Measurements from ENCODE around the gene PDE3A. TPM values are rescaled to one million over a fixed set of nuclear protein-coding genes. Genes with fewer than 3 reads are reported as not detected.

The PDE3A gene
- polyA plus RNA-seq, 1 of the 3 experiments (the other 2 are of a cell fraction): 0.67 TPM

DNA sequence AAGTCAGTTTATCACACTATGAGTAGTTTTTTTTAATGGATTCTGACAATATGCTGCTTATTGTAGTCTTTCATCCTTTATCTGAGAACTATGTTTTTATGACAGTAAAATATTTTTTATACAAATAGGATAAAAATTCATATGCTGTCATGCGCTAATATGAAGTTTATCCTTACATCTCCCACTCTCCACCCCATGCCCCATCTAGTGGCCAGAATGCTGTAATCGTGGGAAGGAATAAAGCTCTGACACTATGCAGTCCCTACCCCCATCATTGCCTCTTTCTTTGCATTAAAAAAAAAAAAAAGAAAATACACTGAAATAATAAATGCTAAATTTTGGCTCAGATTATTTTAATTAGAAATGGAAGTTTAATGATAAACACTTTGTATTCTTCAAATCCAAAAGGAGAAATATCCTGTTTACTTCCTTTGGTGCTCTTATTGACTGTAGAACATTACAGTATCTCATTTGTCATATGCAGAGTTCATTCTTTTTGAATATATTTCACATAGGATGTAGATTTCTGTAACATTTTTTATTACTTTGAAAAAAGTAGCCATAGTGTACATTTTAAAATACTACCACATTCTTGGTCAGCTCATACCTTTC, 180.9 kb downstream of the PDE3A start:
- ChIA-PET CTCF (interaction anchor here (0.6 to 3.1 kb wide), 35 partner anchors 9 to 809 kb away, joined by 3 to 16 read pairs (median 4); no protein-coding TSS in a partner anchor), POLR2A (interaction anchor here (0.6 to 1.3 kb wide), 2 partner anchors 39 to 179 kb away, joined by 3 read pairs; no protein-coding TSS in a partner anchor)
- no peak overlapping the region for H2AFZ ChIP-seq (ENCODE audit: low read depth)
- TF ChIP-seq TCF12 (IDR thresholded peaks at IDR 0.05) (no peak), GATA2 (CRISPR knock-in tag; IDR thresholded peaks at IDR 0.05) (peak; percentile 33; the same call in 1 of the 2 replicates), RFX5 (IDR thresholded peaks at IDR 0.05; ENCODE audit: low read length) (no peak), GABPA (IDR thresholded peaks at IDR 0.05; ENCODE audit: low read depth) (no peak), FOSL2 (IDR thresholded peaks at IDR 0.05; ENCODE audit: borderline replicate concordance, low read depth) (no peak), CHD2 (IDR thresholded peaks at IDR 0.05; ENCODE audit: low read length, partially characterized antibody) (peak; percentile 28), TAF1 (IDR thresholded peaks at IDR 0.05; ENCODE audit: borderline replicate concordance, low read depth, low read length) (no peak), RXRA (IDR thresholded peaks at IDR 0.05; ENCODE audit: borderline replicate concordance, low read depth) (no peak), SMC3 (IDR thresholded peaks at IDR 0.05; ENCODE audit: low read depth, low read length) (peak; percentile 68), SIN3A (IDR thresholded peaks at IDR 0.05; ENCODE audit: borderline replicate concordance, low read depth, low read length) (no peak), MXI1 (IDR thresholded peaks at IDR 0.05; ENCODE audit: low read depth, low read length) (no peak), RCOR1 (IDR thresholded peaks at IDR 0.05; ENCODE audit: low read length) (no peak), POLR2AphosphoS5 (IDR thresholded peaks at IDR 0.05; ENCODE audit: low read depth, low read length) (no peak), ELF1 (IDR thresholded peaks at IDR 0.05) (no peak), JUND (IDR thresholded peaks at IDR 0.05) (no peak), RAD21 (IDR thresholded peaks at IDR 0.05; ENCODE audit: low read length) (peak; percentile 71), EZH2phosphoT487 (IDR thresholded peaks at IDR 0.05; ENCODE audit: borderline replicate concordance, low read depth) (no peak)
- TF ChIP-seq, protein P1, sequence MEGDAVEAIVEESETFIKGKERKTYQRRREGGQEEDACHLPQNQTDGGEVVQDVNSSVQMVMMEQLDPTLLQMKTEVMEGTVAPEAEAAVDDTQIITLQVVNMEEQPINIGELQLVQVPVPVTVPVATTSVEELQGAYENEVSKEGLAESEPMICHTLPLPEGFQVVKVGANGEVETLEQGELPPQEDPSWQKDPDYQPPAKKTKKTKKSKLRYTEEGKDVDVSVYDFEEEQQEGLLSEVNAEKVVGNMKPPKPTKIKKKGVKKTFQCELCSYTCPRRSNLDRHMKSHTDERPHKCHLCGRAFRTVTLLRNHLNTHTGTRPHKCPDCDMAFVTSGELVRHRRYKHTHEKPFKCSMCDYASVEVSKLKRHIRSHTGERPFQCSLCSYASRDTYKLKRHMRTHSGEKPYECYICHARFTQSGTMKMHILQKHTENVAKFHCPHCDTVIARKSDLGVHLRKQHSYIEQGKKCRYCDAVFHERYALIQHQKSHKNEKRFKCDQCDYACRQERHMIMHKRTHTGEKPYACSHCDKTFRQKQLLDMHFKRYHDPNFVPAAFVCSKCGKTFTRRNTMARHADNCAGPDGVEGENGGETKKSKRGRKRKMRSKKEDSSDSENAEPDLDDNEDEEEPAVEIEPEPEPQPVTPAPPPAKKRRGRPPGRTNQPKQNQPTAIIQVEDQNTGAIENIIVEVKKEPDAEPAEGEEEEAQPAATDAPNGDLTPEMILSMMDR (IDR thresholded peaks at IDR 0.05): peak; percentile 84
- TF ChIP-seq, protein P2, sequence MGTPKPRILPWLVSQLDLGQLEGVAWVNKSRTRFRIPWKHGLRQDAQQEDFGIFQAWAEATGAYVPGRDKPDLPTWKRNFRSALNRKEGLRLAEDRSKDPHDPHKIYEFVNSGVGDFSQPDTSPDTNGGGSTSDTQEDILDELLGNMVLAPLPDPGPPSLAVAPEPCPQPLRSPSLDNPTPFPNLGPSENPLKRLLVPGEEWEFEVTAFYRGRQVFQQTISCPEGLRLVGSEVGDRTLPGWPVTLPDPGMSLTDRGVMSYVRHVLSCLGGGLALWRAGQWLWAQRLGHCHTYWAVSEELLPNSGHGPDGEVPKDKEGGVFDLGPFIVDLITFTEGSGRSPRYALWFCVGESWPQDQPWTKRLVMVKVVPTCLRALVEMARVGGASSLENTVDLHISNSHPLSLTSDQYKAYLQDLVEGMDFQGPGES (IDR thresholded peaks at IDR 0.05; ENCODE audit: low read depth, low read length): no peak
- TF ChIP-seq, protein P3, sequence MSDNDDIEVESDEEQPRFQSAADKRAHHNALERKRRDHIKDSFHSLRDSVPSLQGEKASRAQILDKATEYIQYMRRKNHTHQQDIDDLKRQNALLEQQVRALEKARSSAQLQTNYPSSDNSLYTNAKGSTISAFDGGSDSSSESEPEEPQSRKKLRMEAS (IDR thresholded peaks at IDR 0.05; ENCODE audit: low read depth): no peak
- TF ChIP-seq, protein P4, sequence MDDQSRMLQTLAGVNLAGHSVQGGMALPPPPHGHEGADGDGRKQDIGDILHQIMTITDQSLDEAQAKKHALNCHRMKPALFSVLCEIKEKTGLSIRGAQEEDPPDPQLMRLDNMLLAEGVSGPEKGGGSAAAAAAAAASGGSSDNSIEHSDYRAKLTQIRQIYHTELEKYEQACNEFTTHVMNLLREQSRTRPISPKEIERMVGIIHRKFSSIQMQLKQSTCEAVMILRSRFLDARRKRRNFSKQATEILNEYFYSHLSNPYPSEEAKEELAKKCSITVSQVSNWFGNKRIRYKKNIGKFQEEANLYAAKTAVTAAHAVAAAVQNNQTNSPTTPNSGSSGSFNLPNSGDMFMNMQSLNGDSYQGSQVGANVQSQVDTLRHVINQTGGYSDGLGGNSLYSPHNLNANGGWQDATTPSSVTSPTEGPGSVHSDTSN (IDR thresholded peaks at IDR 0.05): no peak
- TF ChIP-seq, protein P5, sequence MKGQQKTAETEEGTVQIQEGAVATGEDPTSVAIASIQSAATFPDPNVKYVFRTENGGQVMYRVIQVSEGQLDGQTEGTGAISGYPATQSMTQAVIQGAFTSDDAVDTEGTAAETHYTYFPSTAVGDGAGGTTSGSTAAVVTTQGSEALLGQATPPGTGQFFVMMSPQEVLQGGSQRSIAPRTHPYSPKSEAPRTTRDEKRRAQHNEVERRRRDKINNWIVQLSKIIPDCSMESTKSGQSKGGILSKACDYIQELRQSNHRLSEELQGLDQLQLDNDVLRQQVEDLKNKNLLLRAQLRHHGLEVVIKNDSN (IDR thresholded peaks at IDR 0.05; ENCODE audit: borderline replicate concordance, low read depth): no peak
- TF ChIP-seq, protein P6, sequence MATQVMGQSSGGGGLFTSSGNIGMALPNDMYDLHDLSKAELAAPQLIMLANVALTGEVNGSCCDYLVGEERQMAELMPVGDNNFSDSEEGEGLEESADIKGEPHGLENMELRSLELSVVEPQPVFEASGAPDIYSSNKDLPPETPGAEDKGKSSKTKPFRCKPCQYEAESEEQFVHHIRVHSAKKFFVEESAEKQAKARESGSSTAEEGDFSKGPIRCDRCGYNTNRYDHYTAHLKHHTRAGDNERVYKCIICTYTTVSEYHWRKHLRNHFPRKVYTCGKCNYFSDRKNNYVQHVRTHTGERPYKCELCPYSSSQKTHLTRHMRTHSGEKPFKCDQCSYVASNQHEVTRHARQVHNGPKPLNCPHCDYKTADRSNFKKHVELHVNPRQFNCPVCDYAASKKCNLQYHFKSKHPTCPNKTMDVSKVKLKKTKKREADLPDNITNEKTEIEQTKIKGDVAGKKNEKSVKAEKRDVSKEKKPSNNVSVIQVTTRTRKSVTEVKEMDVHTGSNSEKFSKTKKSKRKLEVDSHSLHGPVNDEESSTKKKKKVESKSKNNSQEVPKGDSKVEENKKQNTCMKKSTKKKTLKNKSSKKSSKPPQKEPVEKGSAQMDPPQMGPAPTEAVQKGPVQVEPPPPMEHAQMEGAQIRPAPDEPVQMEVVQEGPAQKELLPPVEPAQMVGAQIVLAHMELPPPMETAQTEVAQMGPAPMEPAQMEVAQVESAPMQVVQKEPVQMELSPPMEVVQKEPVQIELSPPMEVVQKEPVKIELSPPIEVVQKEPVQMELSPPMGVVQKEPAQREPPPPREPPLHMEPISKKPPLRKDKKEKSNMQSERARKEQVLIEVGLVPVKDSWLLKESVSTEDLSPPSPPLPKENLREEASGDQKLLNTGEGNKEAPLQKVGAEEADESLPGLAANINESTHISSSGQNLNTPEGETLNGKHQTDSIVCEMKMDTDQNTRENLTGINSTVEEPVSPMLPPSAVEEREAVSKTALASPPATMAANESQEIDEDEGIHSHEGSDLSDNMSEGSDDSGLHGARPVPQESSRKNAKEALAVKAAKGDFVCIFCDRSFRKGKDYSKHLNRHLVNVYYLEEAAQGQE (IDR thresholded peaks at IDR 0.05; ENCODE audit: low read depth, low read length): no peak
- WGBS (ENCODE audit: low lambda C conversion rate): 21% methylated on average over 2 of the region's 2 CpGs
- H3F3A ChIP-seq (replicated peaks; ENCODE audit: insufficient read depth): peaks cover 12% of the 10 kb centered on the region
- H3K79me2 ChIP-seq (ENCODE audit: insufficient read depth): peaks cover 12% of the 10 kb centered on the region
- no peaks in the 10 kb centered on the region for H3K27me3 ChIP-seq (ENCODE audit: insufficient read depth)
- no peaks in the 10 kb centered on the region for H3K36me3 ChIP-seq (replicated peaks in 1 of 2; ENCODE audit: control insufficient read depth in 1 of 2, insufficient read depth in 2 of 2, low read length in 1 of 2)
- DNase-seq: peak; percentile 75
- peak overlapping the region in 1 of 2 experiments; percentile 21; a peak in 1 of 4 replicates for H3K4me3 ChIP-seq (ENCODE audit: low read depth in 2 of 2, low read length in 1 of 2)
- no peaks in the 10 kb centered on the region for H3K9me3 ChIP-seq
- H4K20me1 ChIP-seq (ENCODE audit: insufficient read depth): no peaks in the 10 kb centered on the region
- H3K9ac ChIP-seq: peak overlapping the region; percentile 32; the same call in 1 of the 2 replicates
- peaks cover 15 to 26% of the 10 kb centered on the region in 2 experiments; a peak in 3 of 4 replicates for H3K4me1 ChIP-seq (ENCODE audit: control insufficient read depth in 1 of 2, insufficient read depth in 2 of 2, low read depth in 1 of 2, low read length in 1 of 2)
- peak overlapping the region; percentile 78 to 85 for H3K27ac ChIP-seq (ENCODE audit: low read depth in 2 of 2, low read length in 1 of 2)
- H3K4me2 ChIP-seq: peak overlapping the region; percentile 50
- H3K9me2 ChIP-seq: no peaks in the 10 kb centered on the region

Data from SK-N-SH (cell line).